ENCODE data around the gene FIGNL1. TPM values are rescaled to one million over a fixed set of nuclear protein-coding genes. Genes with fewer than 3 reads are reported as not detected.

Gene FIGNL1
- total RNA-seq, 1 experiment from 2014 or later, result 28.0 TPM

- in situ Hi-C loops (cut with HindIII; ENCODE audit: low pct_unique_long_range_greater_than_20kb, low sequenced_read_pairs) (no loop called here), intact Hi-C loops (cut with micrococcal nuclease; ENCODE audit: unreplicated experiment) (no loop called here)
- no peak overlapping the region for H3K27ac ChIP-seq (ENCODE audit: low read length)
- no TSS peak for BruUV-seq (replicated peaks)
- peaks cover 2% of the 10 kb centered on the region for H3K9me3 ChIP-seq (ENCODE audit: control insufficient read depth, insufficient read depth, low read depth, low read length)
- DNase-seq (ENCODE audit: low read depth, low spot score) (no peak), ATAC-seq (no peak)
- H3K27me3 ChIP-seq (ENCODE audit: control insufficient read depth, insufficient read depth, low read length), result peaks cover 6% of the 10 kb centered on the region
- H3K36me3 ChIP-seq (ENCODE audit: control insufficient read depth, insufficient read depth, low read length), result no peaks in the 10 kb centered on the region
- TF ChIP-seq REST (IDR thresholded peaks at IDR 0.05; ENCODE audit: insufficient read depth in 1 of 2, low read depth in 2 of 2, low read length in 1 of 2) (no peak), POLR2AphosphoS5 (IDR thresholded peaks at IDR 0.05; ENCODE audit: low read depth, low read length) (no peak), SIN3A (IDR thresholded peaks at IDR 0.05; ENCODE audit: borderline replicate concordance, insufficient read depth, low read depth, low read length) (no peak), TCF7L2 (IDR thresholded peaks at IDR 0.05; ENCODE audit: low read depth, low read length) (no peak), CTCF (IDR thresholded peaks at IDR 0.05) (no peak)
- CTCF ChIA-PET, result interaction anchor here (0.6 kb wide), 1 partner anchor 12 kb away, joined by 3 read pairs; no protein-coding TSS in a partner anchor
- POLR2A ChIA-PET, result no interaction called here
- no peak overlapping the region for H3K4me3 ChIP-seq (ENCODE audit: low read depth in 2 of 2, low read length in 2 of 2)
- no peaks in the 10 kb centered on the region for H3K4me1 ChIP-seq (ENCODE audit: control insufficient read depth, insufficient read depth, low read length)
These were observed 42.8 kb upstream of the FIGNL1 start for GRCh38 chr7:50492770-50493519.

GRCh38 chr7:50491943-50492342 lies 41.8 kb upstream of the FIGNL1 start:
- H3K36me3 ChIP-seq (ENCODE audit: control insufficient read depth, insufficient read depth, low read length), result no peaks in the 10 kb centered on the region
- intact Hi-C loops (cut with micrococcal nuclease; ENCODE audit: unreplicated experiment), result no loop called here
- no peak for DNase-seq (ENCODE audit: low read depth, low spot score)
- ChIA-PET POLR2A (no interaction called here), CTCF (no interaction called here)
- no peak overlapping the region for H3K27ac ChIP-seq (ENCODE audit: low read length)
- H3K9me3 ChIP-seq (ENCODE audit: control insufficient read depth, insufficient read depth, low read depth, low read length), result peaks cover 9% of the 10 kb centered on the region
- H3K4me3 ChIP-seq (ENCODE audit: low read depth in 2 of 2, low read length in 2 of 2), result no peak overlapping the region
- in situ Hi-C loops (cut with HindIII; ENCODE audit: low pct_unique_long_range_greater_than_20kb, low sequenced_read_pairs), result no loop called here
- H3K27me3 ChIP-seq (ENCODE audit: control insufficient read depth, insufficient read depth, low read length), result no peaks in the 10 kb centered on the region
- BruUV-seq (replicated peaks), result no TSS peak
- TF ChIP-seq TCF7L2 (IDR thresholded peaks at IDR 0.05; ENCODE audit: low read depth, low read length) (no peak), POLR2AphosphoS5 (IDR thresholded peaks at IDR 0.05; ENCODE audit: low read depth, low read length) (no peak), CTCF (IDR thresholded peaks at IDR 0.05) (no peak), SIN3A (IDR thresholded peaks at IDR 0.05; ENCODE audit: borderline replicate concordance, insufficient read depth, low read depth, low read length) (no peak), REST (IDR thresholded peaks at IDR 0.05; ENCODE audit: insufficient read depth in 1 of 2, low read depth in 2 of 2, low read length in 1 of 2) (no peak)
- no peaks in the 10 kb centered on the region for H3K4me1 ChIP-seq (ENCODE audit: control insufficient read depth, insufficient read depth, low read length)
- ATAC-seq, result no peak

Measured in Panc1 (cell line).